HG03378 (cell line): ENCODE results near the gene SLAMF9.

Experiments
- ATAC-seq: cut with Tn5 transposase; IDR thresholded peaks from one replicate; pipeline ENCODE4 v1.9.1; 2021; ENCODE audit warnings: mild to moderate bottlenecking, moderate library complexity; ENCODE audit not compliant: unreplicated experiment

Gene SLAMF9

DNA sequence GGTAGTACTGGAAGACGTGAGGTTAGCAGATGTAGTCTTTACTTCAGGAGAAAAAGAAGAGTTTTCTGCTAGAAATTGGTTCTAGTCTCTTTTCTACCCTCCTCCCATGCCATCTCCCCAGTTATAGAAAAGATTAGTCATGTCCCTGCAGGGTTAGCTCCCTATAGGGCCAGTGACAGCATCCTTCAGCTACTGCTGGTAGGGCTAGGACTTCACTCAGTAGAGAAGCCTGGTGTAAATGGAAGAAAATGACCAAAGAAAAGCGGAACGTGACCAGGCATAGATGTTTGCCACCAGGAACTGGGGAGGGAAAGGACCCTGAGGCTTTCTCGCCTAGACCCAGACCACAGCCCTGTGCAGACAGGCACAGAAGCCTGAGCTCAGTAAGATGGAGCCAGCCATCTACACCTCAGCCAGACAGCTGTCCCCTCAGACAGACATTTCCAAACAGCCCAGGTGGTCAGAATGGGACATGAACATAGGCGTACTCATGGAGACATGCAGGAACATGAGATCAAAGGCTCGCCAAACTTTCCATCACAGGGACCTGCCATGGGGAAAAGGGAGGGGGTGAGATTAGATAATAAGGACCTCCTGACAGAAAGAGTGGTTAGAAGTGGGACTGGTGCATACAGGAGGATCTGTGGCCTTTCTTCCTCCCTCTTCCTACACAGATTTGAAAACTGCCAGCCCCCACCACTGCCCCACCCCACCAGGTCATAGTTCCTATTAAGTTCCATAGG is 23.5 kb upstream of the SLAMF9 start:
- ATAC-seq = no peak

DNA sequence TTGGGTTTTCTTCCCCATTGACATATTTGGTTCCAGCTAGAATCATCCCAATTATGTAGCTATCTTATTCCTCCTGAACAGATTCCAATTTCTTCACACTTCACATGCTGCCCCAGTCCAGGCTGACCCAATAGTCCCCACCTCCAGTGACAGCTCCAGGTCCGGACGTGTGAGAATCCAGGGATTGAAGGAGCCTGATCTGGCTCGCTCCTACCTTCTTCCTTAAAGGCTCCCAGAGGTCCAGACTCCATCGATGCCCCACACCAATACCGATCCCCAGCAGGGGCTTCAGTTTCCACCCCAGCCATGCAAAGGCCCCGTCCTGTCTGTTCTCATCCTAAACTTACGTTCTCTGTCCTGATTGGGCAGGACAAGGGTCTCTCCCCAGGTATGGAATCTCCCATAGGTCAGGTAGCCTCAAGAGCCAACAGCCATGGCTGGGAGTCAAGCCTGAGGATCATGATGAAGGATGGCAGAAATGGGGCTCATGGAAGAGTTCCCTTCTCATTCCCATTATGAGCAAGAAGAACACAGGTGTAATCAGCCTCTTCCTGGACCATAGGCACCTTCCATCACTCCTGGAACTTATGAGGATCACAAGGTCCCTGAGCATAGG is 20.4 kb upstream of the SLAMF9 start:
- no peak for ATAC-seq

DNA sequence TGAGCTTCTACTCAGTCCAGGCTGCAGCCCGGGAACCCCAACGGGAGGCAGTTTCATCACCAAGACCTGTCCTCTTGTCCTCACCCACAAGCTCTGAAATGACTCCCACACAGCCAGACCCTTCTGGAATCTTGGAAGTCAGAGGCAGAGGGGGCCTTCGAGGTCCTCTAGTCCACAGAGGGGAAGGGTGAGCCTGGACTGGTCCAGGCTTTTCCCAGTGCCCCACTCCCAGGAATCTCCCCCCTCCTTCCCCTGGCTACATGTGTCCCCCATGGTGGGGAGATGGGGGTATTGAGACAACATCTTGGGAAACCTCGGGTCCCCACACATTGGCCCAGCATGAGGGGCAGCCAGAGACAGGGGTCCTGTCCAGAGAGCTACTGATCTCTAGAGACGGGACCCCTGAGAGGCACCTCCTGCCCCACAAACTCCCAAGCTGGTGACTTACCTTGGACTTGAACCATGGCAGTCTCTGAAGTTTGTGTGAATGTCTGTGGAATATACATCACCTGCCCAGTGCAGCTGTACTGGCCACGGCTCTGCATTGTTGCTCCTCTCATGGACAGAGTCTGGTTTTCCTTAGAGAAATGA is 19.4 kb upstream of the SLAMF9 start:
- ATAC-seq = no peak

DNA sequence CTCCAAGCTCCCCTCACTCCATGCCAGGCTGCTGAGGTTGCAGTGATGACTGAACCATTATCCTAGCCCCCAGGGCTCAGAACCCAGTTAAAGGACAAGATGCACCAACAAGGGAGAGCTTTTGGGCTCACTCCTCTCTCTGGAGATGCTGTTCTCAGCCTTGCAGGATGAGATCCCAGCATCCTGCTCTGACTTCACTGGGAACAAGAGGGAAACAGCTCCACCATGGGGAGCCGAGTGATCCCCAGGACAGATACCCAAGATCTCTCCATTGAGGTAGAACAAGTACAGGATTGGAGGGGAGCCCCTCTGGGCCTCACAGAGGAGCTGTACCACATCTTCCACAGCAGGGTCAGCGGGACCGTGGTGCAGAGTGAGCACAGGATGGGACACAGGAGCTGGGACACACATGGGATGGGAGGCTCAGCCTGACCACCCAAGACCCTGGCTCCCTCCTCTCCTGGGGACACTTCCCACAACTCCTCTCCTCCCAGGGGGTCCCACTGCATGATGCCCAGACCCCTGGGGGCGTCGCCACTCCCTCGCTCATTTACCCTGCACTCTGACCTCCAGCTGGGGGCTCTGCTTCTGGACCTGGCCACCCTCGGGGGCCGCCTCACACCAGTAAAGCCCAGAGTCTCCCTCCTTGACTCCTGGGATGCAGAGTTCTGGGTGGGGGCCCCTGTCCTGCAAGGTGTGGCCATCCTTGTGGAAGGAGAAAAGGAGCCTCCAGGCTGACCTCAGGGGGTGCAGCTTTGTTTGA is 18.6 kb upstream of the SLAMF9 start:
- ATAC-seq = no peak

DNA sequence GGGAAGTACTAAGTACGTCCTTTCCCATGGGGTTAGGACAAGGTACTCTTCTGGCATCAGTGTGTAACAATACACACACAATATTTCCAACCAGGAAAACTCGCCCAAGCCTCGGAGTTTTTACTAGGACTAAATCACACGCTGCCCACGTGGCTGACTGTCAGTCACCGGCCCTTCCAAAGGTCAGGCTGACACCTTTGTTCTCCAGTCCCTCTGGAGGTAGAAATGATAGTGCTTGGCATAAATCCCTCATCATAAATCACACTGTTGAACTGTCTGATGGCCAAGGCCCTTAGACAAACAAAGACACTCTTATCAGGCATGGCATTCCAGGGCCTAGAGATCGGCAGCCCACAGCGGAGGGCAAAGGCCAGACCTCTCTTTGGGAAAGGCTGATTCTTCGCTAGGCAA is 16.9 kb upstream of the SLAMF9 start:
- no peak for ATAC-seq

DNA sequence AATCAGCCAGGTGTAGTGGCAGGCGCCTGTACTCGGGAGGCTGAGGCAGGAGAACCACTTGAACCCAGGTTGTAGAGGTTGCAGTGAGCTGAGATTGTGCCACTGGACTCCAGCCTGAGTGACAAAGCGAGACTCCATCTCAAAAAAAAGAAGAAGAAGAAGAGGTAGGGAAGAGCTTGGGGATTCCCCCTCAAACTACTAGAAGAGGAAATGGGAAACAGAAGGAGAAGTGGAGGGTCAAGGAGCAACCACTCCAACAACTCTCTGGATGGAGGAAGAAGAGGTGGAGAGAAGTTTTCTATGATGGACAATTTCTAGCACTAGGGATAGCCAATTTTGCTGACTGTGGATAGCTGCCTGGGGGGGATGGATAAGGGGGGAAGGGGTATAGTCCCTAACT is 14.9 kb upstream of the SLAMF9 start:
- ATAC-seq = no peak

DNA sequence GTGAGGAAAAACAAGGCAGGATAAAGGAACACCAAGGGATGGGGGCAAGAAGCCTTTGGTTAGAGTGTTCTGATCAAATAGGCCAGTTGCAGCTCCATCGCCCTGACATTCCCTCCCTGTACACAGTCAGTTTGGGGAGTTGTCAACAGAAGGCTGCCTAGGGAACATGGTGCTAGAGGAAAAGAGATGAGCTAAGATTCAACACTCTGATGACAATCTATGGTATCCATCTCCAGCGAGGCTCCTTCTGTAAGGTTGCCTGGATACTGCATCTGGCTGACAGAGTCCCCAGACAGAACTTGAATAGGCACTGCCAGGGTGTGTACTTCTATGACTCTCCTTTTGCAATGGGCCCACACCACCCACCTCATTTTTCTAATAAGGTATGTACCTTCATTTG is 11.2 kb upstream of the SLAMF9 start:
- ATAC-seq = no peak

DNA sequence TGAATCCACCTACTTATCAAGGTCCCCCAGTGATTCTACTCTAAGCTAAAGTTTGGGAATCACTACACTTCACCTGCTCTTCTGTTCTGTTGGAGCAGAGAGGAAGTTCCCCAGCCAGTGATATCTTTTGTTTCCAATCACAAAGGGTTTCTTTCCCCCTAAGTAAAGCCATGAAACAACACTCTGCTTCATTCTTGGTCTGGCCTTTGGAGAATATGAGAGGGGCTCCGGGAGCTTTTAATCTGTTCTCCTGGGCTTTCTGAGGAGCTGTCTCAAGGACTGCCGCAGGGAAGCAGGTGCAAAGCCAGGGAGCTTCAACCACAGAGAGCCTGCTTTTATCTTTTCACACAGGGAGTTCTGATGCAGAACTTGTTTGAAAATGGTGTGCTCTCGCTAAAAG is 10.1 kb upstream of the SLAMF9 start:
- ATAC-seq = no peak

DNA sequence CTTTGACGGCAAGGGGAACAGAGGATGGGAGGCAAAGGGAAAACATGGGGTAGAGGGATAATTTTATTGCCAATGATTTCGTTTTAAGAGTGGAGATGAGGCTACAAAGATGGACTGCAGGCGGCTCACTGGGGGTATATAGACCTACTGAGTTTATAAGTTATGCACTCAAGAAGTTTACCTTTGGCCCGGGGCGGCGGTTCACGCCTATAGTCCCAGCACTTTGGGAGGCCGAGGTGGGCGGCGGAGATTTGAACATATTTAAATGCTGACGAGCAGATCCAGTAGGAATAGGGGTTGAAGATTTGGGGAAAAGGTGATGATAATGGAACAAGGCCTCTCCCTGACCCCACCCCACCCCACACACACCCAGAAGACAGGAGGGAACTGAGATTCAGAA is 8.1 kb upstream of the SLAMF9 start:
- ATAC-seq = no peak

DNA sequence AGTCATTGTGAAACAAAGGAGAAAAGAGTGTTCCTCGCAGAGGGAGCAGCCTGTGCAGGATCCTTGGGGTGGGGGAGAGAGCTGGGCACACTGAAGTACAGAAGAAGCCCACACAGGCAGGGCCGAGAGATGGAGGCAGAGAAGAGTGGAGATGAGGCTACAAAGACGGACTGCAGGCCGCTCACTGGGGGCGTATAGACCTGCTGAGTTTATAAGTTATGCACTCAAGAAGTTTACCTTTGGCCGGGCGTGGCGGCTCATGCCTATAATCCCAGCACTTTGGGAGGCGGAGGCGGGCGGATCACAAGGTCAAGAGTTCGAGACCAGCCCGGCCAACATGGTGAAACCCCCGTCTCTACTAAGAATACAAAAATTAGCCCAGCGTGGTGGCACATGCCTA is 7.6 kb upstream of the SLAMF9 start:
- no peak for ATAC-seq

DNA sequence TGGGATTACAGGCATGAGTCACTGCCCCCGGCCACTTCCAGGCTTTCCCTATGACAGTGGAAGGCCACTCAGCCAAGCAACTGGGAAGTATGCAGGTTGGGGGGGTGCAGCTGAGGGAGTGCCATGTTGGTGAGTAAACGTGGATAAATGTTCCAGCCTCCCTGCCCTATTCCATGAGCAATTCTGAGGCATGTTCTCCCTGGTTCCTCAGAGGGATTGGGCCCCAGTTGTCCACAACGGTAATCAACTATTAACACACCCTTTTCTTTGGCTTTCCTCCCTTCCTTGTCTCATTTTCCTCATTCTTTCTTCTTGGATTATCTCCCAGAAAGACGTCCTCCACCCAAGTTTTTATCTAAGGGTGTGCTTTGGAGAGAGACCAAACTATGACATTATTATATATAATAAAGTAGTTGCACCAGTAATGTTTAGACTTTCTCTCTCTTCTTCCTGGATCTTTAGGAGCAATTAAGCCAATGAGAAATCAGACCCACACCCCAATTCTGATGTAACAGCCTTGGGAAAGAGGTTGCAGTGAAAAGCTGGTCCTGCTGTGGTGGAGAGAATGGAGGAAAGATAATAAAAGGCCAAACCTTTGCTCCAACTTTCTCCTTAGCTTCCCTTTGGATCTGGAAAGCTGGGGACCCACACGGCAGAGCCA is 6.8 kb upstream of the SLAMF9 start:
- ATAC-seq = no peak

DNA sequence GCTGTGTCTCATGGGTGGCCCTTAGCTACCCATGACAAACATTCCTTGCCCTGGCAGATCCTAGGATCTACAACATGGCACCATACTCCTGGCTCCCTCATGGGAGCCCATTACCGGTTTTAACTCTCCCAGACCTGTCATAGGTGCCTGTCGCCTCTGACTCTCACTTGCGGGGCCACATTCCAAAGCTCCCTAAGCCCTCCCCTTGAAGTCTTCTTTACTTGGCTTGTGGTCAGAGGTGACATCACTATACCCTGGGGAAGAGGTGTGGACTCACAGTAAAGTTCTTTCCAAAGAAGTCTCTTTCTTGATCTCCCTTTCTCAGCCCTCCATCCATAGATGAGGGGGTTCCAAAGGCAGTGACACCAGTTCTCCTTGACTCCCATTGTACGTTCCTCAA is 5.4 kb upstream of the SLAMF9 start:
- ATAC-seq = no peak

DNA sequence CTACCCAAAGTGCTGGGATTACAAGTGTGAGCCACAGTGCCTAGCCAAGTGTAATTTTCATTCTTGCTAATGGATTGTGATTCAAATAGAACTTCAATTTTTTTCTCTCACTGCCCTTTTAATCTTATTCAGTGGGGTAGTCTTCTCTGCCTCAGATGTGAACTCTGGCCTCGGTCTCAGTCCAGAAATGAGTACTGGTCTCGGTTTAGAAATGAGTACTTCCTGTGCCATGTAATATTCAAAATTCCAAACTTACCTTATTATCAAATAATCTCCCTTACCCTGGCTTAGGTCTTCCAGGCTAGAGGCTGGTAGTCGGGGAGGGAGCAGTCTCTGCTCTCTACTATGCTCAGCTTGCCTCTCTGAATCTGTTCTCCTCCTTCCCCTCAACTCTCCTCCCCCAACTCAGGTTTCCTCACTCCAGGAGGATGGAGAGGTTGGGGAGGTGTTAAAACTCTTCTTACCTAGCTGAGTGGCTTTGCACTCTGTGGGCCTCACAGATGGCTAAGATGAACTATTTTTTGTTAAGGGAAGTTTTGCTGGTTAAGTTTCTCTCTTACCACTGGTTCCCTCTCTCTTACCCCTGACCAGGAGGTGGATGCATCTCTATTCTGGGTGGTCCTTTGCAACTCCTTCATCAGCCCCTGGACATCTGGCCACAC is 4.8 kb upstream of the SLAMF9 start:
- peak; percentile 50 for ATAC-seq

DNA sequence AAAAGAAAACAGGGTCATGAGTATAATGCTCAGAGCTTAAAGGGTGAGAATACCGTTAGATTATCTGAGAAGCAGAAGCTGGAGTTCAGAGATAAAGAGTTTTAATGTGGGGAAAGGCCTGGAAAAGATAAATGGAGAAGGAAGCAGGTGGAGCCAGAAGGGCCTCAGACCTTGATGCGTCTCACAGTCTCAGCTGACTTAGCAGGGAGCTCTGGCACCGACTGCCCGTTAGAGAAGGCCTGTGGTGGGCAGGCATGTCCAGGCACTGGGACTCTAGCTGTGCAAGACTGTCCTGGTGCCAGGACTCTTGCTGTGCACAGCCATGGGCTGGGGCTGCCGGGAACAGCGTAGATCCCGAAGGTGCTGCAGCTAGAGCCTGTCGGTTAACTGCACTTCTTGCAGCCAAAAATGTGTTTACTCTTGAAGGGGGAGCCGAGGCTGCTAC is 3.8 kb upstream of the SLAMF9 start:
- no peak for ATAC-seq

DNA sequence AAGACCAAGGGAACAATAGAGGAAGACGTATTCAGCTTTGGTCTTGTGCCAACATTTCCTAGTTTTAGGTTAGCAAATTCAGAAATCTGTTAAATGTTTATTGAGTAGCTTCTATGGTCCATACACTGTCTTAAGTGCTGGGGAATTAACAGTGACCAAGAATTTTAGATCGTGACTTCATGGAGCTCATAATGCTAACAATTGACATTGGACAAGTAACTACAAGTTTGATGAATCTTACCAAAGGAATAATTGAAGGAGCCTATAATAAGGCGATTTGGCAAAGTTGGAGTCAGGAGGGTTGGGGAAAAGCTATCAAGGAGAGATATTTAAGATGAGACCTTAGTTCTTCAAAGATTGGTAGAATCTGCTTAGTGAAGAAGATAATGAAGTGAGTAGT is 1.4 kb upstream of the SLAMF9 start:
- no peak for ATAC-seq

DNA sequence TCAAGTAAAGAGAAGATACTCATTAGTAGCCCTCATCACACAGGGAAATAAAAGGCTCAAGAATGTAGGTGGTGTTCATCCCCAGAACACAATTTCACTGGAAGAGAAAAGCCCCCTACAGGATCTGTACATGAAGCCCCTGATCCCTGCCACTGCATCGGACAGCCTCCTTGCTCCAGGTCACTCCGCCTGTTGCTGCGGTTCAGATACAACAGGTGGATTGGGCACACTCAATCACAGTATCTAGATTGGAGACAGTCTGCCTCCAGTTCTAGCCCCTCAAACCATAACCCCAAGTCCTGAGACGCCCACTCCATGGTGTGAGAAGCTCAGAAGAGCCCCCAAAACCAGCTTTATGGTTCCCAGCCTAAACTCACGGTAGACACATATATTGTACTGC is 1.1 kb downstream of the SLAMF9 start:
- no peak for ATAC-seq

DNA sequence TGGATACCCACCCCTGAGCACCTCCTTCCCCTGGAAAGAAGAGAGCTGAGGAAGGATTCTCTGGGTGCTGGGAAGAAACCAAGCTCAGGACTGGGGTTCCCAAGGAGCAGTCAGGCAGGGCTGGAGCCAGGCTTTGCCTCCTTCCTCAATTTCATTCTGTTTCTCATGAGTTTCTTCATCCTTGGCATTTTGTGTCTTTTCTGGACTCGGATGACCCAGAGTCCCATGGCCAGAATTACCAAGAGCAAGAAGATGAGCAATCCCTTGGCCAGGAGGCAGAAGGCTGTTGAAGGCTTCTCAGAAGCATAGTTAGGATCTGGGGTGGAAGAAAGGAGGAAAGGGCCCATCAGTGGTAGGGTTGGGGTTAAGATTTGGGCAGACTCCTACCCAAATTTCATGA is 2.5 kb downstream of the SLAMF9 start:
- no peak for ATAC-seq

DNA sequence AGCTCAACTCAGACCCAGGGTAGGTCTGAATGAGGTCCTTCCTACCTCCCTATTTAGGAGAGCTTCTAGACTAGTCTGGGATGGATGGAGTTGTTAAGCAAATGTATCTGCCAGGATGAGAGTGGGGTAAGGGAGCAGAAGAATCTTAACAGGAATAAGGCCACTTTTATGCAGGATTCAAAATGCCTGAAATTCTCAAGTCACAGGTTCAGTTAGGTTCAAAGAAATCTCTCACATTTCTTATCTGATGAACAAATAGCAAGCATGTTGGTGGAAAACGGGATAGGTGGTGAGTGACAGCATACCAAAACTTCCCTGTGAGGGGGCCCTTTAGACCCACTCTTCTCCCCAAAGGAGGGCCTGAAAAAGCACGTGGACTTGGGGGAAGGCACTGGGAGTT is 3.0 kb downstream of the SLAMF9 start:
- no peak for ATAC-seq

DNA sequence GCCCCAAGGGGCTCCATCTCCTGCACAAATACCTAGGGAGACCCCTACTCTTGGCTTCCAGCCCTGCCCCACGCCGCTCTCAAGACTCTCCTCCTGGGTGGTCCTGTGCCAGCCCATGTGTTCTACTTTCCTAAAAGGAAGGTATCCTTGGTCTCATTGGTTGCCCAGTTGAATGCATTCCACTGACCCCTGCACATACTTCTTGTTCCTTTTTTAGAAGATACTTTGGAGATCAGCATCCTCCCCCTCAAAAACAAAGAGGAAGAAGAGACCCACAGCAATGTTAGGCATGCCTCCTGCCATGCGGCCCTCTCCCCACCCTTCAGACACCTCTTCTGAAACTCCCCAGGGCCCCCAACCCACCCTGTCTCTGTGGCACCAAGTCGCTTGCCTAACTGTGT is 4.1 kb downstream of the SLAMF9 start:
- no peak for ATAC-seq

DNA sequence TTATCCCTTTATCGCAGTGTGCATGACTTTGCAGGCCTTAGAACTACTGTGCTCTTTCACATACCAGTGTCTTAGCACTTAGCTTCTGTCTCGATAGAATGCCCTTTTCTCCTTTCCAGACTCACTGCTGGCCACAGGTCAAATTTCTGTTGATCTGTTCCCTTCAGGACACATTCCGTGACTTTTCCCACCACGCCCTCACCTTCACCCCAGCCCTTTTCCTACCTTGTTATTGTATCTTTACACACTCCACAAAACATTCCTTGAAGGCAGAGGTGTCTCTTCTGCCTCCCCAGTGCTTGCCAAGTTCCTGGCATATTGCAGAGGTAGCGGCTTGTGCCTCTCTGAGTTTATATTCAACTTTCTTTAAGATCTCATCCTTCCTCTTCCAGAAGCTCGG is 4.9 kb downstream of the SLAMF9 start:
- no peak for ATAC-seq

DNA sequence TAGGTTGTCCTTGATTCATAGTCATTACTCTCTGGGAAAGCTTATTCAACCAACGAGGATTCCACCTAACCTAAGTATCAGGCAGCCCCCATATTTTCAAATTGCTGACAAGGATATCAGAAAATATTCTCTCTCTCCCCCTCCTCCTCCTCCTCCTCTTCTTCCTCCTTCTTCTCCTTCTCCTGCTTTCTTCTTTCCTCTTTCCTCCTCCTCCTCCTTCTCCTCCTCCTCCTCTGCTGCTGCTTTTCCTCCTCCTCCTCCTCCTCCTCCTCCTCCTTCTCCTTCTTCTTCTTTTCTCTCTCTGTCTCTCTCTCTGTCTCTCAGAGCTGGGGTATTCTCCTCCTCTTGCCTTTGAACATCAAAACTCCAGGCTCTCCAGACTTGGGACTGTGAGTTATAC is 6.1 kb downstream of the SLAMF9 start:
- no peak for ATAC-seq
